SK-MEL-5 (cell line): ENCODE data around the gene TBC1D3B. TPM values are rescaled to one million over a fixed set of nuclear protein-coding genes. Genes with fewer than 3 reads are reported as not detected.
"Not testable (repeated sequence)": the region's sequence is repeated elsewhere in the genome, so short reads cannot be mapped to it uniquely, and the experiment has no call there.

Source experiments
- DNase-seq: peaks from one replicate; pipeline ENCODE4 v3.0.0-alpha.2; 2016; ENCODE audit warnings: low read depth, low spot score
- in situ Hi-C: cut with HindIII; loops from 2 replicates; pipeline ENCODE4 v1.10.0; 2016; ENCODE audit warnings: low sequenced_read_pairs, high pct_unique_total_duplicates, low pct_unique_long_range_greater_than_20kb
- total RNA-seq: library from RNA; depleted of rRNA; stranded (reverse); fragments of >200 nt; shearing (Covaris generic); gene quantifications from 2 replicates; pipeline ENCODE4 v1.2.3, GENCODE V29; 2014

Gene TBC1D3B
- total RNA-seq, 1 experiment from 2014 or later = 0.74 TPM

DNA sequence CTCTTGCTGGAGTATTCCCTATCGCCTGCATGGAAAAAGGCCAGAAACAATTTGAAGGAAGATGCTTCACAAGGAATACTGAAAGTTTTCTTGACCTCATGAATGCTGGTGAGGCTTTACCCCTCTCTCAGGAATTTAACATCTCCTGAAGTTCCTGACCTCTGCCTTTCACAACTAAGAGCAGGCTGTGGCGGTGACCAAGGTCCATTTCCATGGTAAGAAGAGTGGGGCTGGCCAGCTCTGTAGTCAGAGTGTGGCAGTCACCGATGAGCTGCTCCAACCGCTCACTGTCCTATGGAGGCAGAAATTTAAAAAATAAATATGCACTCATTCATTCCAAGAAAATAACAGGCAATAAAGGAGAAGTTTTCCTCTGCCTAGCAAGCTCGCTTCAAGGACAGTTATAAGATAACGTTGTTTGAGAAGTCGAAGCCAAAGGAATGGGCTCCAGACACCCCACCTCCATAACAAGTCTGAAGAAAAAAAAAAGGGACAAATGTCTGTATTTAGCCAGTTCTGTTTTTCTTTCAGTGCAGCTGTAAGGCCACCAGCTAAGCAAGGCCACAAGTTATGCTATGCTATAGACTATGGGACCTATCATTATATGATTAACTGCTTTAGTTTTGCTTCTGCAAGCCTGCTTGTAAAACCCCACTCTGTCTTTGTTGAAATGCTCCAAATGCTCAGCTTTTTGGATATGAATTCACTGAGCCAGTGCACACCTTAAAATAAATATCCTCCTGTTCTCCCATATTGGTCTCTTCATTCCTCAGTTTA is 28.5 kb upstream of the TBC1D3B start:
- in situ Hi-C loops = no loop called here
- no peak for DNase-seq

DNA sequence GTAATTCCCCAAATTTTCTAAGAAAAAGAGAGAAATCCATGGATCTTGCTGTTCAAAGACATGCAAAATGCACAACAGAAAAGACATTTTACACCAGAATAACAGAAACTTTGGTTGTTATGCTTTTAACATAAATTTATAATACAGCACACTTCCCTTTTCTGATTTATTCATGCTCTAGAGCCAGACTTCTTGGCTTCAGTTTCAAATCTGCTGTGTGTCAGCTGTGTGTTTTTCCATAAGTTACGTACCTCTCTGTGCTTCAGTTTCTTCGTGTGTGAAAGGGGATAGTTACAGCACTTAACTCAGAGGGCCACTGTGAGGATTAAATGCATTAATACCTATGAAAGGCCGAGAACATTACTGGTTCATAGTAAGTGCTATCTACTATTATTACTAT is 26.9 kb upstream of the TBC1D3B start:
- in situ Hi-C loops = no loop called here
- DNase-seq = no peak

- DNase-seq, in situ Hi-C loops: not testable (repeated sequence)
These were observed 25.1 kb upstream of the TBC1D3B start for GRCh38 chr17:36201506-36201905.

GRCh38 chr17:36201102-36201501 is 24.7 kb upstream of the TBC1D3B start:
- DNase-seq, in situ Hi-C loops: not testable (repeated sequence)

GRCh38 chr17:36198831-36199465 is 22.5 kb upstream of the TBC1D3B start:
- DNase-seq = no peak
- in situ Hi-C loops = no loop called here

DNA sequence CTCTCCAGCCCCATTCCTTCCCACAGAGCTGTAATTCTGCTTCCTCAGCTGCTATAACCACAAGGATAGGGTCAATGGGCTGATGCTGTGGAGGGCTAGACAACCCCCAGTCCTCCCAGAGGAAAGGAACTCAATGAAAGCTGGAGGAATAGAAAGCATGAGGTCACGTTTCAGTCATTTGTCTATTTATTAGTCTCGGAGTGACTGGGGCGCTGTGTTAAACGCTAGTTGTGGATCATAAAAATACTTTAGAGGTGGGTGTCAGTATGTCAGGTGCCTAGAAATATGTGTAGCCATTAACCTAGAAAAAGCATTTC is 20.9 kb upstream of the TBC1D3B start:
- peak; percentile 2 for DNase-seq
- in situ Hi-C loops = no loop called here

- DNase-seq = no peak
- in situ Hi-C loops = no loop called here
These were observed 19.7 kb upstream of the TBC1D3B start for GRCh38 chr17:36196131-36196486.

DNA sequence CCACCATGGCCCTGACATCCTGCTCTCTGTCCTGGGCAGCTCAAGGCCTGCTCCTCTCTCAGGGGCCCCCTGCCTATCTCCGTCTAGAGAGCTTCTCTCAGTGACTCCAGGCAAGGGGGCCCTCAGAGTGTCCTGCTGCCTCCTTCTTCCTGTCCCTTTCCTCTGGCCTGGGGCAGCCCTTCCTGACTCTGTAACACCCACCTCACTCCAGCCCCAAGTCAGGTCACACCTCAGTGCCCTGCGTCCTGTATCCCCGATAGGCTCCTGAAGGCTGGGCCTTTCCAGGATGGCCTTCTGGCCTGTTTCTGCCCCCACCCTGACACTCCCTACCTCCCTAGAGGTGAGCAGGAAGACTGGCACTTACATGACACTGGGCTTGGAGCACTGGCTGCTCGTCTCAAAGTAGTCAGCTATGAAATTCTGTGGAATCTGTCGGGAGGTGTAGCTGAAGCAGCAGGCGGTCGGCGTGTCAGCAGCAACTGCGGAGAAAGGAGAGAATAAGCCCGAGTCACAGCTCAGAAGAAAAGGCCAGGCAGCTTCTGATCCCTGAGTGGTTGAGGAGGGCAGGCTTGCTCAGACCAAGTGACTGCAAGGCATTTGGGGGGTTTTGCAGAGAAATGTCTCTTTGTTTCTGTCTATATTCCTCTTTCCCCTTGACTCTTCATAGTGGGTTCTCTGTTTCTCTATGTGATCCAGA is 19.1 kb upstream of the TBC1D3B start:
- no peak for DNase-seq
- in situ Hi-C loops = no loop called here

DNA sequence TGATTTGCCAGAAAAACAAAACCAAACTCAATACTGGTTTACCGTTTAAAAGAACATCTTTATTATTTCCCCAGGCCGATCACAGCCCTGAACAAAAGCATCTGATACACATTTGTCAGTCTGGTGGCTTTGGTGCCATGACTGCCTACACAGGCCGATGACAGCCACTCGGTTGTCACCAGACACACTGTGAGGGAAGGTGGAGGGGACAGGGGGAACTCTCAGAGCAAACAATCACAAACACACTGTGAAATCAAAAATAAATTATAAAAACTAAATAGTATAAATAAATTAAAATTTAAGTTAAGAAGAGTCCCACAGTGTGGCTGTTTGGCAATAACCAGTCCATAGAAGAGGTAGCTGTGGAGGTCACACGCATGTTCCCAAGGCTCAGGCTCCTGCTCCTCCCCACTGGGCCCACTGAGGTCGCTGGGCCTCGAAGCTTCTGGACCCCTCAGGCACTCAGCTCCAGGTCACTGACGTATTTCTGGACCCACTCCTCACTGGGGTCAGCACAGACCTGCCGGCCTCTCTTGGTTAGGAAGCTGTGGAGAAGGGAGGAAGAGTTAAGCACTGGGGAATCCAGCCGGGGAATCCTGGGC is 18.5 kb upstream of the TBC1D3B start:
- in situ Hi-C loops, DNase-seq: not testable (repeated sequence)

- DNase-seq, in situ Hi-C loops: not testable (repeated sequence)
These were observed 17.9 kb upstream of the TBC1D3B start for GRCh38 chr17:36194147-36194831.

DNA sequence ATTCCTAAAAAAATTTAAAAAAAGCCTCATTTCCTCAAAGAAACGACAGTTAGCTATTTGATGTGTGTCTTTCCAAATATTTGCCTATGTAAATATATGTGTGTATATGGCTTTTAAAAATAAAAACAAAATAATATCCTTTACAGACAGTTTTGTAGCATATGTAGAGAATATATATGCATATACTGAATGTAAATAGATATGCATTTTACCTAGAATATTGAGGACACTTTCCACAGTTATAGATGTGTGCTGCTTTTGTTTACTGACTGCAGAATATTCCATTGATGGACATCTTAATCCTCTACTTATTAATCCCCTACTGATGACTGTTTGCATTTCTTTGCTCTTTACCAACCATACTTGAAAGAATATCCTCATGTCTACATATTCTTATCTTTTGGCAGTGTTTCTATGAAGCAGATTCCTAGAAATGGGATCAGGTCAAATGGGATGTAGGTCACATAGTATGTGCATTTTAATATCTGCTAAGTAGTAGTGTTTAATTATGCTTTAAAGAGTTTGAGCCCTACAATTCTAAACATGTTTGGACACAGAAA is 16.9 kb upstream of the TBC1D3B start:
- in situ Hi-C loops = no loop called here
- no peak for DNase-seq

GRCh38 chr17:36190549-36191330 is 14.3 kb upstream of the TBC1D3B start:
- DNase-seq, in situ Hi-C loops: not testable (repeated sequence)

DNA sequence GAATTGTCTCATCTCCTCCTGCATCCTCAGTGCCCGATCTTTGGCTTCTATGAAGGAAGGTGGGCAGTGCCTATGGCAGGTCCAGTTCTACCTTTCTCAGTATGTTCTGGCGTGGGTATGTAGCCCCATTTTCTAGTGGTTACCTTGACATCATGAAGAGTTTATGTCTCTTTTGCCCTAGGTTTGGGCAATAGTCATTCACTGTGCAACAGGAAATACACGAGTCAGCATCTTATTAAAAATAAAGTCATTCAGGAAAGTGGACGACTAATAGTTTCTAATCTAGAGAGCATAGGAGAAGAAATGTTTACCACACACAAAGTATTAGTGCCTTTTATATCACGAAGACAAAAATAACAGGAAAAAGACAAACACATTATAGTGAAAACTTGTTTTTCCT is 13.6 kb upstream of the TBC1D3B start:
- in situ Hi-C loops, DNase-seq: not testable (repeated sequence)

GRCh38 chr17:36188891-36189306 is 12.5 kb upstream of the TBC1D3B start:
- in situ Hi-C loops = no loop called here
- DNase-seq = no peak

- in situ Hi-C loops, DNase-seq: not testable (repeated sequence)
These were observed 11.7 kb upstream of the TBC1D3B start for GRCh38 chr17:36187943-36188665.
